Panc1 (cell line): ENCODE data around the gene NCS1. TPM values are rescaled to one million over a fixed set of nuclear protein-coding genes. Genes with fewer than 3 reads are reported as not detected.

Experiments
- ATAC-seq: fragments of 200-7000 bp; cut with Tn5 transposase; 2 replicates; pipeline ENCODE4 v1.9.1; 2020; ENCODE audit warnings: mild to moderate bottlenecking, moderate library complexity
- BruUV-seq: library from RNA; stranded (reverse); fragments of 400-500 nt; replicated peaks from 2 replicates; lab custom pipeline; 2021; lab: Mats Ljungman, UMichigan
- CTCF ChIA-PET: fragments of 300-600 bp; sonication (Branson Sonifier 250); formaldehyde crosslinking; loops from one replicate; lab custom pipeline; 2022; ENCODE audit warnings: antibody characterized with exemption; lab: Charles Lee
- POLR2A ChIA-PET: fragments of 300-600 bp; sonication (Branson Sonifier 250); formaldehyde crosslinking; loops from one replicate; lab custom pipeline; 2022; ENCODE audit warnings: antibody characterized with exemption; lab: Charles Lee
- DNase-seq: peaks from one replicate; pipeline ENCODE4 v3.0.0-alpha.2; 2010; ENCODE audit warnings: low read depth, low spot score
- H3K27ac ChIP-seq: 2 replicates; pipeline ENCODE4 v1.5.1; 2011; ENCODE audit warnings: mild to moderate bottlenecking, low read length, inconsistent platforms
- H3K27me3 ChIP-seq: fragments of 200-500 bp; sonication (Bioruptor generic); 2 replicates; pipeline ENCODE4 v1.6.0; 2014; ENCODE audit warnings: low read length, inconsistent platforms; ENCODE audit not compliant: control insufficient read depth, insufficient read depth
- H3K36me3 ChIP-seq: fragments of 200-500 bp; sonication (Bioruptor generic); 2 replicates; pipeline ENCODE4 v1.5.1; 2014; ENCODE audit warnings: inconsistent platforms, mild to moderate bottlenecking, low read length, moderate library complexity; ENCODE audit not compliant: control insufficient read depth, insufficient read depth
- H3K4me1 ChIP-seq: 2 replicates; pipeline ENCODE4 v1.5.1; 2011; ENCODE audit warnings: inconsistent platforms, mild to moderate bottlenecking, low read length, moderate library complexity; ENCODE audit not compliant: control insufficient read depth, insufficient read depth
- H3K4me3 ChIP-seq, 2 experiments: 2 replicates each; pipeline ENCODE4 v1.5.1; 2011 to 2012; ENCODE audit warnings: low read depth in 2 of 2, low read length in 2 of 2, mild to moderate bottlenecking in 2 of 2, inconsistent platforms in 1 of 2, moderate library complexity in 1 of 2
- H3K9me3 ChIP-seq: fragments of 200-500 bp; sonication (Bioruptor generic); 2 replicates; pipeline ENCODE4 v1.5.1; 2014; ENCODE audit warnings: low read depth, mild to moderate bottlenecking, inconsistent platforms, low read length, moderate library complexity; ENCODE audit not compliant: control insufficient read depth, insufficient read depth
- POLR2AphosphoS5 ChIP-seq: IDR thresholded peaks from 2 replicates; pipeline ENCODE4 v1.6.1; 2012; ENCODE audit warnings: mild to moderate bottlenecking, low read depth, low read length, moderate library complexity
- SIN3A ChIP-seq: IDR thresholded peaks from 2 replicates; pipeline ENCODE4 v1.6.1; 2012; ENCODE audit warnings: low read depth, mild to moderate bottlenecking, low read length, moderate library complexity, borderline replicate concordance; ENCODE audit not compliant: insufficient read depth
- TCF7L2 ChIP-seq: IDR thresholded peaks from 2 replicates; pipeline ENCODE4 v1.6.1; 2011; ENCODE audit warnings: mild to moderate bottlenecking, low read depth, low read length, inconsistent platforms
- in situ Hi-C: cut with HindIII; loops from 2 replicates; pipeline ENCODE4 v1.10.0; 2016; ENCODE audit warnings: low sequenced_read_pairs, low pct_unique_long_range_greater_than_20kb
- intact Hi-C: fragments of 100-400 bp; cut with micrococcal nuclease; formaldehyde crosslinking; loops from one replicate; pipeline ENCODE4 v1.10.0; 2022; ENCODE audit not compliant: unreplicated experiment
- total RNA-seq: library from RNA; stranded (reverse); gene quantifications from one replicate; pipeline ENCODE4 v1.2.1, GENCODE V29; 2021; ENCODE audit not compliant: unreplicated experiment
- TF ChIP-seq, protein P1 (sequence below), 2 experiments: IDR thresholded peaks; 2 replicates each; pipeline ENCODE4 v1.6.1; 2011 to 2012; ENCODE audit warnings: low read depth in 2 of 2, control low read depth in 1 of 2, low read length in 1 of 2, mild to moderate bottlenecking in 1 of 2, moderate library complexity in 1 of 2; ENCODE audit not compliant: insufficient read depth in 1 of 2
- TF ChIP-seq, protein P2 (sequence below): fragments of 450-650 bp; IDR thresholded peaks from 2 replicates; pipeline ENCODE4 v1.5.1; 2017; ENCODE audit warnings: mild to moderate bottlenecking

NCS1 gene
- total RNA-seq, 1 experiment from 2014 or later: 31.6 TPM

DNA sequence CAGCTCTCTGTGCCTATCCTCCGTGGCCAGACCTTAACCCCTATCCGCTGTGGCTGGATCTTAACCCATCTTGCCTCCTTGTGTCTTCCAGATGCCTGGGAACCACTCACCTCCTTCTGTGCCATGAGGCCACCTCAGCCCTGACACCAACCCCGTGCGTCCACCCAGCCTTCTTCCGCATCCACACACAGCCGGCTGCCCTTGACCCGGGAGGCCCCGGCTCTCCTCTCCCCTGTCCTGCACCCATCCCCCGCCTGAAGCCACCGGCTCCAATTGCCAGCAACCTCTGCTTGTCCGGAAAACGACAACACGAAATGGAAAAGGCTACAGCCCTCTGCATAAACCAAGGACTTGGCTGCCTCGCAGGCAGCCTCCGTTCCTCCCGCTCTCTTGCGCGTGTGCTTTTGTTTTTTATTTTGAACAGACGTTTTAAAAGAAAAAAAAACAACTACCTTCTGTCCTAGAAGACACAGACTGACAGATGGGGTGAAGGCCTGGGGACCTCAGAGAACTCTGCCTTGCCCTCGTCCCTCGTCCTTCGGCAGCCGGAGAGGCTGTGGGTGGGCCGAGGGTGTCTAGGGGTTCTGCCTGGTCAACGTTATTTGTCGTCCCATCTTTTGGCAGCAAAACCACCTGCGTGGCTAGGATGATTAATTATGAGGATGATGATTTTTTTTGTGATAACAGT, 60.8 kb downstream of the NCS1 start:
- Histone ChIP-seq H3K36me3 (no peaks in the 10 kb centered on the region; the same call in 1 of the 2 replicates), H3K27ac (no peak overlapping the region), H3K4me3 (no peak overlapping the region), H3K27me3 (no peaks in the 10 kb centered on the region), H3K4me1 (no peaks in the 10 kb centered on the region), H3K9me3 (no peaks in the 10 kb centered on the region)
- ATAC-seq: no peak
- intact Hi-C loops (no loop called here), in situ Hi-C loops (no loop called here)
- TF ChIP-seq SIN3A: no peak
- no peak for TF ChIP-seq TCF7L2
- TF ChIP-seq, protein P1, sequence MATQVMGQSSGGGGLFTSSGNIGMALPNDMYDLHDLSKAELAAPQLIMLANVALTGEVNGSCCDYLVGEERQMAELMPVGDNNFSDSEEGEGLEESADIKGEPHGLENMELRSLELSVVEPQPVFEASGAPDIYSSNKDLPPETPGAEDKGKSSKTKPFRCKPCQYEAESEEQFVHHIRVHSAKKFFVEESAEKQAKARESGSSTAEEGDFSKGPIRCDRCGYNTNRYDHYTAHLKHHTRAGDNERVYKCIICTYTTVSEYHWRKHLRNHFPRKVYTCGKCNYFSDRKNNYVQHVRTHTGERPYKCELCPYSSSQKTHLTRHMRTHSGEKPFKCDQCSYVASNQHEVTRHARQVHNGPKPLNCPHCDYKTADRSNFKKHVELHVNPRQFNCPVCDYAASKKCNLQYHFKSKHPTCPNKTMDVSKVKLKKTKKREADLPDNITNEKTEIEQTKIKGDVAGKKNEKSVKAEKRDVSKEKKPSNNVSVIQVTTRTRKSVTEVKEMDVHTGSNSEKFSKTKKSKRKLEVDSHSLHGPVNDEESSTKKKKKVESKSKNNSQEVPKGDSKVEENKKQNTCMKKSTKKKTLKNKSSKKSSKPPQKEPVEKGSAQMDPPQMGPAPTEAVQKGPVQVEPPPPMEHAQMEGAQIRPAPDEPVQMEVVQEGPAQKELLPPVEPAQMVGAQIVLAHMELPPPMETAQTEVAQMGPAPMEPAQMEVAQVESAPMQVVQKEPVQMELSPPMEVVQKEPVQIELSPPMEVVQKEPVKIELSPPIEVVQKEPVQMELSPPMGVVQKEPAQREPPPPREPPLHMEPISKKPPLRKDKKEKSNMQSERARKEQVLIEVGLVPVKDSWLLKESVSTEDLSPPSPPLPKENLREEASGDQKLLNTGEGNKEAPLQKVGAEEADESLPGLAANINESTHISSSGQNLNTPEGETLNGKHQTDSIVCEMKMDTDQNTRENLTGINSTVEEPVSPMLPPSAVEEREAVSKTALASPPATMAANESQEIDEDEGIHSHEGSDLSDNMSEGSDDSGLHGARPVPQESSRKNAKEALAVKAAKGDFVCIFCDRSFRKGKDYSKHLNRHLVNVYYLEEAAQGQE (IDR thresholded peaks at IDR 0.05; ENCODE audit: insufficient read depth in 1 of 2, low read depth in 2 of 2, low read length in 1 of 2): no peak
- TF ChIP-seq POLR2AphosphoS5: no peak
- TF ChIP-seq, protein P2, sequence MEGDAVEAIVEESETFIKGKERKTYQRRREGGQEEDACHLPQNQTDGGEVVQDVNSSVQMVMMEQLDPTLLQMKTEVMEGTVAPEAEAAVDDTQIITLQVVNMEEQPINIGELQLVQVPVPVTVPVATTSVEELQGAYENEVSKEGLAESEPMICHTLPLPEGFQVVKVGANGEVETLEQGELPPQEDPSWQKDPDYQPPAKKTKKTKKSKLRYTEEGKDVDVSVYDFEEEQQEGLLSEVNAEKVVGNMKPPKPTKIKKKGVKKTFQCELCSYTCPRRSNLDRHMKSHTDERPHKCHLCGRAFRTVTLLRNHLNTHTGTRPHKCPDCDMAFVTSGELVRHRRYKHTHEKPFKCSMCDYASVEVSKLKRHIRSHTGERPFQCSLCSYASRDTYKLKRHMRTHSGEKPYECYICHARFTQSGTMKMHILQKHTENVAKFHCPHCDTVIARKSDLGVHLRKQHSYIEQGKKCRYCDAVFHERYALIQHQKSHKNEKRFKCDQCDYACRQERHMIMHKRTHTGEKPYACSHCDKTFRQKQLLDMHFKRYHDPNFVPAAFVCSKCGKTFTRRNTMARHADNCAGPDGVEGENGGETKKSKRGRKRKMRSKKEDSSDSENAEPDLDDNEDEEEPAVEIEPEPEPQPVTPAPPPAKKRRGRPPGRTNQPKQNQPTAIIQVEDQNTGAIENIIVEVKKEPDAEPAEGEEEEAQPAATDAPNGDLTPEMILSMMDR: no peak
- POLR2A ChIA-PET: no interaction called here
- DNase-seq: no peak
- BruUV-seq: no TSS peak
- CTCF ChIA-PET: no interaction called here

DNA sequence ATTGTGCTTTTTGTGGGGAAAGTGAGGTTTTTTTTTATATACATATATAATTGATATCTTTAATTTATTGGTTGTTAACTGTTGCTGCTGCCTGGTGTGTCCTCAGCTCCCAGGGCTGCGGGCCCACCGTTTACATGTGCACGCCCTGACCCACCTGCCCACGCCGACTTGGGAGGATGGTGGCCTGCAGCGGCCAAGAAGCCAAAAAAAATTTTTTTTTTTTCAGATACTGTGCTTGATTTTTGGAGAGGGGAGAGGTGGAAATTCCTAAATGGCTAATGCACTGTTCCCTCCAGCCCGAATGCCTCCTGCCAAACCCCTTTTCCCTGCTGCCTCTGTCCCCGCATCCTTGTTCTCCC, 61.4 kb downstream of the NCS1 start:
- no peaks in the 10 kb centered on the region for H3K9me3 ChIP-seq
- no peaks in the 10 kb centered on the region; the same call in 1 of the 2 replicates for H3K36me3 ChIP-seq
- intact Hi-C loops (no loop called here), in situ Hi-C loops (no loop called here)
- no TSS peak for BruUV-seq
- no peaks in the 10 kb centered on the region for H3K27me3 ChIP-seq
- ChIA-PET POLR2A (no interaction called here), CTCF (no interaction called here)
- DNase-seq (no peak), ATAC-seq (no peak)
- H3K4me3 ChIP-seq: no peak overlapping the region
- H3K27ac ChIP-seq: no peak overlapping the region
- no peak for TF ChIP-seq POLR2AphosphoS5
- no peak for TF ChIP-seq TCF7L2
- no peak for TF ChIP-seq SIN3A
- TF ChIP-seq, protein P2: no peak
- no peaks in the 10 kb centered on the region for H3K4me1 ChIP-seq
